ENCODE measurements around the gene HJURP.

DNA sequence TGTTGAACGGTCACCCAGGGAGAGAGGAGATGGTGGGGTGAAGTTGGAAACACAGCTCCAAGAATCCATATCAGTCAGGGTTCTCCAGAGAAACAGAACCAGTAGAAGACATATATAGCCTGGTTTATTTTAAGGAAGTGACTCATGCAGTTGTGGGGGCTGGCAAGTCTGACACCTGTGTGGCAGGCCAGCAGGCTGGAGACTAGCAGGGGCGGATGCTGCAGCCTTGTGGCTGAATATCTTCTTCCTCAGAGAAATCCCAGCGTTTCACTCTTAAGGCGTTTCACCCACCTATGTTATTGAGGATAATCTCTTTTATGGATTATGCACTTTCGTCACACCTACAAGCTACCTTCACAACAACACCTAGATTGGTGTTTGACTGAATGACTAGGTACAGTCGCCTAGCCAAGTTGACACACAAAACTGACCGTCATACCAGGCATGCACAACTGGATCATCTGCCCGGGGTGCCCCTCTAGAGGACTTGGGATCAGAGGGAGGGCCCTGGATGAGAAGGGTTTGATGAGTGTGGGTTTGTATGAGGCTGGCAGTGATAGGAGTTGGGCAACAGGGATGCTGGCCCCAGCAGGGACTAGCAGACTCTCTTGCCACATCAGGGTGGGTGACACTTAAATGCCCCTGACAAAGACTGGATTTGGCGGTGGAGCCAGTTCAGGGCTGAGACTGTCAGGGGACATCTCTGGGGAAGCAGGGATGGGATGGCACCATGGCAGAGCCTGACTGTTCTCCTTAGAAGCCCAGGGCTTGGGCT is 52.8 kb downstream of the HJURP start:
- TF ChIP-seq, protein P1, sequence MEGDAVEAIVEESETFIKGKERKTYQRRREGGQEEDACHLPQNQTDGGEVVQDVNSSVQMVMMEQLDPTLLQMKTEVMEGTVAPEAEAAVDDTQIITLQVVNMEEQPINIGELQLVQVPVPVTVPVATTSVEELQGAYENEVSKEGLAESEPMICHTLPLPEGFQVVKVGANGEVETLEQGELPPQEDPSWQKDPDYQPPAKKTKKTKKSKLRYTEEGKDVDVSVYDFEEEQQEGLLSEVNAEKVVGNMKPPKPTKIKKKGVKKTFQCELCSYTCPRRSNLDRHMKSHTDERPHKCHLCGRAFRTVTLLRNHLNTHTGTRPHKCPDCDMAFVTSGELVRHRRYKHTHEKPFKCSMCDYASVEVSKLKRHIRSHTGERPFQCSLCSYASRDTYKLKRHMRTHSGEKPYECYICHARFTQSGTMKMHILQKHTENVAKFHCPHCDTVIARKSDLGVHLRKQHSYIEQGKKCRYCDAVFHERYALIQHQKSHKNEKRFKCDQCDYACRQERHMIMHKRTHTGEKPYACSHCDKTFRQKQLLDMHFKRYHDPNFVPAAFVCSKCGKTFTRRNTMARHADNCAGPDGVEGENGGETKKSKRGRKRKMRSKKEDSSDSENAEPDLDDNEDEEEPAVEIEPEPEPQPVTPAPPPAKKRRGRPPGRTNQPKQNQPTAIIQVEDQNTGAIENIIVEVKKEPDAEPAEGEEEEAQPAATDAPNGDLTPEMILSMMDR (IDR thresholded peaks at IDR 0.05 in 4 of 5, conservative IDR thresholded peaks at IDR 0.05 in 1 of 5) = no peak
- TF ChIP-seq POLR2A (IDR thresholded peaks at IDR 0.05) = no peak
